NCI-H2171 (cell line): Measurements from ENCODE around the gene FDX1.
"Not testable (repeated sequence)": the region's sequence is repeated elsewhere in the genome, so short reads cannot be mapped to it uniquely, and the experiment has no call there.

Experiments used
- DNase-seq: peaks from one replicate; lab custom pipeline; 2025; lab: John Stamatoyannopoulos, UW

The FDX1 gene

DNA sequence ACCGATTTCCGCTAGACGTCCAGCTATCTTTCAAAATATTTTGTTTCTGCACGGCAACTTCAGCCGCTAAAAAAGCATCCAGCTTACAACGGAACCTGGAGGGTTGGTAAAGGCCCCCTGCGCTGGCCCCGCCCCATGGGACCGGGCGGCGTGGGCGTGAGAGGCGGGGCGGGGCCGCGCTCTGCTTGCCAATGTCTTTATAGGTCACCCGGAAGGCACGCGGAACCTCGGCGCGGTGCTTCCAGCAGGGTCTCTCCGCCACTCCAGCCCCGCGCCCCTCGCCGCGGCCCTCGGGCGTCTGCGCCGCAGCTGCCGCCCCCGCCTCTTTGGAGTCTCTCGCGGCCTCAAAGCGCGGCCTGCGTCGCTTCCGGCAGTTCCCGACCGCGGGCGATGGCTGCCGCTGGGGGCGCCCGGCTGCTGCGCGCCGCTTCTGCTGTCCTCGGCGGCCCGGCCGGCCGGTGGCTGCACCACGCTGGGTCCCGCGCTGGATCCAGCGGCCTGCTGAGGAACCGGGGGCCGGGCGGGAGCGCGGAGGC lies at the start of gene FDX1:
Gene FDX1, plus strand, starts transcription at position 218 of the 536 bp plus-strand sequence. Its CDS starts 173 bp downstream, at position 391.
- DNase-seq, result peak; percentile 85

DNA sequence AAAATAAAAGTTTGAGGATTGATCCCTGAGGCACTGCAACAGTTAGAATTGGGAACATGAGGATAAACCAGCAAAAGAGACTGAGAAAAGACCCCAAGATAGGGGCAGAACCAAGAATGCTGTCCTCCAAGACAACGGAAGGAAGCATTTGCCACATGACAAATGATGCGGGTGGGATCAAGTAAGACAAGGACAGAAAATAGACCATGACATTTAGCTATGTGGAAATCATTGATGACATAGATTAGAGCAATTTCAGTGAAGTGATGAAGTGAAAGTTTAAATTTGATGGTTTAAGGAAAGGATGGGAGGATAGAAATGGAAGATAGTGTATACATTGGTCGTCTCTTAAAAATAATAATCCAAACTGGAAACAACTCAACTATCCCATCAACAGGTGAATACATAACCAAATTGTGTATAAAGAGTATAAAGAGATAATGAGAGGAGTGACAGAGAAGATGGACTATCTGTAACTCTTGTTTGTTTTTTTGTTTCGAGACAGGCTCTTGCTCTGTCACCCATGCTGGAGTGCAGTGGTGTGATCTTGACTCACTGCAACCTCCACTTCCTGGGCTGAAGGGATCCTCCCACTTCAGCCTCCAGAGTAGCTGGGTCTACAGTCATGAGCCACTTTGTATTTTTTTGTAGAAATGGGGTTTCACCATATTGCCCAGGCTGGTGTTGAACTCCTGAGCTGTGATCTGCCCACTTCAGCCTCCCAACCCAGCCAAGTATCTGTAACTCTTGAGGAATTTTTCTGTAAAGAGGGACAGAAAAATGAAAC lies 48.7 kb upstream of the FDX1 start:
- DNase-seq, result no peak

GRCh38 chr11:110388231-110388630 lies 41.5 kb upstream of the FDX1 start:
- DNase-seq, result not testable (repeated sequence)

DNA sequence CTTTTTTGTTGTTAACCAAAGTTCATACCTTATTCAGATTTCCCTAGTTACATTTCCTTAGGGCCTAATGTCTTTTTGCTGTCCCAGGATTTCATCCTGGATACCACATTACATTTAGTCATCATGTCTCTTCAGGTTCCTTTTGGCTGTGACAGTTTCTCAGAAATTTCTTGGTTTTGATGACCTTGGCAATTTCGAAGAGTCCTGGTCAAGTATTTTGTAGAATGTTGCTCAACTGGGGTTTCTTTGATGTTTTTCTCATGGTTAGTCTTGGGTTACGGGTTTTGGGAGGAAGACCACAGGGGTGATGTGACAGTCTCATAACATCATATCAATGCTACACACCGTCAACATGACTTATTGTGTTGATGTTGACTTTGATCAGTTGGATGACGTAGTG lies 39.8 kb upstream of the FDX1 start:
- DNase-seq, result no peak

DNA sequence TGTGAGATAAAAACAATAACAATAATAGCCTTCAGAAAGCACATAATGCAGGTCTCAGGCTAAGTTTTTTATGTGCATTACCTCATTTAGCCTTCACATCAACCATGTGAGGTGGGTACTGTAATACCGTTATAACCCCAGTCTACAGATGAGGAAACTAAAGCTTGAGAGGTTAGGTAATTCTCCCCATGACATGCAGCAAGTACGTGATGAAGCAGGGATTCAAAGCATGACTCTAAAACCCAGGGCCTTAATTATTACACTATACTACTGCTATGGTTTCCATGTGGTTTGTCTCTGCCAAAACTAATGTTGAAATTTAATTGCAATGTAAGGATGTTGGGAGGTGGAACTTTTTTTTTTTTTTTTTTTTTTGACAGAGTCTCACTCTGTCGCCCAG lies 37.7 kb upstream of the FDX1 start:
- no peak for DNase-seq

GRCh38 chr11:110397668-110398286 lies 32.0 kb upstream of the FDX1 start:
- DNase-seq, result not testable (repeated sequence)

- not testable (repeated sequence) for DNase-seq
These were observed 26.2 kb upstream of the FDX1 start for GRCh38 chr11:110403585-110403984.

GRCh38 chr11:110405636-110406035 lies 24.1 kb upstream of the FDX1 start:
- DNase-seq, result not testable (repeated sequence)

- DNase-seq, result no peak
These were observed 22.4 kb upstream of the FDX1 start for GRCh38 chr11:110407315-110407714.

DNA sequence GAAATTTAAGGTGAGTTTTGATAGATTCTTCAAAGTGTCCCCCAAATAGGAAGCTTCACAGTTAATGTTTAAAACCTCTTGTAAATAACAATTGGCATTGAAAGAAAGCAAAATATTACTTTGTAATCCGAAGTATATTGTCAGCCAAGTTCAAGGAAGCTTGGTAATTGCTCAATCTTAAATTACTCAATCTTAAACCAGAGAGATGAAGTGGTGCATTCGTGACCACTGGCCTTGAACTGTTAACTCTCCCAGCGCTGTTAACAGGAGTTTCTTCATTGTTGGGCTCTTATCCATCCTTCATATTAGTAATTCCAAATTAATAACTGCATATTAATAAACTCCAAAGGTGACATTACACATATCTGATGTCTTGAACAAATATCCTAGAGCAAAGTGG lies 20.6 kb upstream of the FDX1 start:
- DNase-seq, result no peak

GRCh38 chr11:110410651-110411050 lies 19.1 kb upstream of the FDX1 start:
- DNase-seq, result no peak

GRCh38 chr11:110415081-110415480 lies 14.7 kb upstream of the FDX1 start:
- DNase-seq, result no peak

DNA sequence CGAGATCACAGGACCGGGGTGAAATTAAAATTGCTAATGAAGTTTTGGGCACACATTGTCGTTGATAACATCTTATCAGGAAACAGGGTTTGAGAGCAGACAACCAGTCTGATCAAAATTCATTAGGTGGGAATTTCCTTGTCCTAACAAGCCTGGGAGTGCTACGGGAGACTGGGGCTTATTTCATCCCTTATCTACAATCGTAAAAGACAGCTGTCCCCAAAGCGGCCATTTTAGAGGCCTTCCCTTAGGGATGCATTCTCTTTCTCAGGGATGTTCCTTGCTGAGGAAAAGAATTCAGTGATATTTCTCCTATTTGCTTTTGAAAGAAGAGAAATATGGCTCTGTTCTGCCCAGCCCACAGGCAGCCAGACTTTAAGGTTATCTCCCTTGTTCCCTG lies 8.1 kb upstream of the FDX1 start:
- not testable (repeated sequence) for DNase-seq

- DNase-seq, result no peak
These were observed 7.3 kb upstream of the FDX1 start for GRCh38 chr11:110422306-110422905.

- no peak for DNase-seq
These were observed 4.8 kb upstream of the FDX1 start for GRCh38 chr11:110424775-110425444.

DNA sequence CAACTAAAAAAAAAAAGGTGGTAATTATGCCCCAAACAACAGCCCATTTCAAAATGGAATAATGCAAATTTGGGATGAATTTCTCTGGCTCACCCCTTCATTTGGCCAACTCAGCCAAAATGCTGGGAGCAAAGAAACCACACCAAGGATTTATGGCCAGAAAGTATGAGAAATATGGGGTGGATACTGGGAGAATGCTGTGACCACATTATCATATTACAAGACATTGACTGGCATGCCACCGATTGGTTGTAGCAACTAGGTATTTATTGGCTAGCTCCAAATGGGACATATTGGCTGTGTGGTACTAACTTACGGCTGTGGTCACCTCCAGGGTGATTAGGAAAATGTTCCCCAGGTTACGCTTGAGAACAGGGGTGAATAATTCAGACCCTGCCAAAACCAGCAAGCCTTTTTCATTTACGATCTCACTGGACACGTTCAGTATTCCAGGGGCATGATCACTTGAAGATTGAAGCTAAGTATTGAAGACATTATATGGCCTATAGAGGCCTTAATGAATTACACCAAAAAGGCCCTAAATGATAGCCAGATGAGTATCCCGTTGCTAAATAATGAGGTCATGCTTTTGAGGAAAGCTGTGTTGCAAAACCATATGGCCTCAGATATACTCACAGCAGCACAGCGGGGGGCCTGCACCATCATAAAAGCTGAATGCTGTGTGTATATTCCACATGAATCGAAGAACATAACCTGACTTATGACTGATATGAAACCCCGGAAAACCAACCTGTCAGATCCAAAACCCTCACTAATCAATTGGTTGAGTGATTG lies 3.8 kb upstream of the FDX1 start:
- peak; percentile 55 for DNase-seq

DNA sequence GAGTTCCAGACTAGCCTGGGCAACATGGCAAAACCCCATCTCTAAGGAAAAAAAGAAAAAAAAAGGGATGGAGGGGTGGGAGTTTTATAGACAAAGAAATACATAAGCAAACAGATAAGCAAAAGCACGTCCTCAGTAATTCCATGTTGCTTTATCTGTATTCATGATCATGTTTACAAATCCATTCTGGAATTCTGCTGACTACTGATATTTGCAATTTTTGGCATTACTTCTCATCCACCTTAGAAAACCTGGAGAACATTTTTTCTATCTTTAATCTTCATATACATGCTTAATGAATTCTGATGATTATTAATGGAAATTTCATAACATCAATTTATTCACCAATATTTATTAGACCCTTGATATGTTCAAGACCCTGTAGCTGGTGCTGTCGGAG lies 1.7 kb upstream of the FDX1 start:
- DNase-seq, result no peak

DNA sequence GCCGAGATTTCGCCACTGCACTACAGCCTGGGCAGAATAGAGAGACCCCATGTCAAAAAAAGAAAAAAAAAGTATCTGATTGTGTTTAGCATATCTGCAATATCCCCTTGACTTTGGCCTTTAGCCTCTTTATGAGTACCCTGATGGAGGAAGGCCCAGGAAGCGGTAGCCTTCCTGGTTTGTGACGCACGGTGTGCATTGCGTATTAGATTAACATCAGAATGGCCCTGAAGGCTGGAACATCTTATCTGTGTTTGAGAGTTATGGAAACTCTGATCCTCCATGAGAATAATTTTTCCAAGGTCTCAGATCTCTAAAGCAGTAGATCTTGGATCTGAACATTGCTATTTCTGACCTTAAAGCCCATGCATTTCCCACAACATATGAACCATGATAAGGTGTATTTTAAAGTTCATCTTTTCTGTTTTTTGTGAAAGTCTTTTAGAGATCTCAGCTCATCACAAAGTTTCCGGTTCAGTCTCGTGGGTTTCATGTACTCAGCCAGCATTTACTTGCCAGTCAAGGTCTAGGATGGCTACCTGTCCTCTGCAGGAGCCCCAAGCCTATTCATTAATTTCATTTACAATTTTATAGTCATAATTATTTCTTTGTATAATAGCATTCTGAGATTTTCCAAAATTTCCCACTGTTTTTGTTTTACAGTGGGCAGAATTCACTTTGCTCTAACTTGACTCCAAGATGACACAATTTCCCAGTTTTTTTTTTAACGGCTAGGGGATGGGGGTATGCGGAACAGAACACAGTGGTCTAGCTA lies 605 bp upstream of the FDX1 start:
- no peak for DNase-seq

- DNase-seq, result no peak
These were observed 711 bp downstream of the FDX1 start for GRCh38 chr11:110430267-110431050.
